ENCODE measurements around the gene NELFB. TPM values are rescaled to one million over a fixed set of nuclear protein-coding genes. Genes with fewer than 3 reads are reported as not detected.

Gene NELFB
- total RNA-seq, 1 experiment from 2014 or later: 71.7 TPM

DNA sequence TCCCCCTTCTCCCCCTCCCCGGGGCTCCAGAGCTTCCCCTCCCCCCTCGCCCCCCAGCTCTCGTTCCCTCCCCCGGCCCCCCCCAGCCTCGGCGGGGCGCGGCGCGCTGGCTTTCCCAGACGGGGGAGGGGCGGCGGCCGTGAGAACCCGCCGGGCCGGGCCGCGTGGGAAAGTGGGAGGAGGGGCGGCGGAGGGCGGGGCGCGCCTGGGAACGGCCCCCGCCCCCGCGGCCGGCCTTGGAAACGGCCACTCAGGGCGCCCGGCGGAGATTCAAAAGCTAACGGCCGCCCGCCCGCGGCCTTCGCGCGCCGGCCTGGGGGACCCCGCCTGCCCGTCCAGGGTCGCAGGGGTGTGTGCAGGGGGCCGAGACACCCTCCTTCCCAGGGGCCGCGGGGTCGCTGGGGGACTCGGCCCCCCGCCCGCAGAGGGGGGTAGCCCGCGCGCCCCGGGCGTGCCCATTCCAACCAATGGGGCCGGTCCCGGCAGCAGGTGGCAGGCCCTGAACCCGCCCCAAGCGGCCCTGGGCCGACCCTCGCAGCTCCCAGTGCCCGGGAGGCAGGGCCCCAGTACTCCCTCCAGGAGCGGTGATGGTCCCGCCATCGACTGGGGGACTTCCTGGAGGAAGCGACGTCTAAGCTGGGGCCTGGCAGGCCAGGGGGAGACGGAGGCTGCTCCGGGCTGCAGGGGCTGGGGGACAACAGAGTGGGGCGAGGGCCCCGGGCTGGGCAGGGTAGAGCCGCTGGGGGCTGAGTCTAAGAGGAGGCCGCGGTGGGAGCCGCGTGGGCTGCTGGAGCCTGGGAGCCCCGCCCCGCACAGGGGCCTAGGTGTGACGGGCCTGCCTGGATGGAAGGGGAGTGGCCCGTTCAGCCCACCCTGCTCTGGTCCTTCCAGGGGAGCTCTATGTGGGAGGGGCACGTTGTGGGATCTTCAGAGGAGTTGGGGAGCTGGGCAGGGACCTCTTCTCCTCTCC is 61.2 kb downstream of the NELFB start:
- no peak overlapping the region for H3K14ac ChIP-seq (ENCODE audit: insufficient read depth, low read length)
- H2BK15ac ChIP-seq (ENCODE audit: low read depth, low read length): no peak overlapping the region
- Mint-ChIP-seq H3K9me3 (no peaks in the 10 kb centered on the region; a peak in 1 of 5 replicates), H3K4me1 (peaks cover 6 to 11% of the 10 kb centered on the region in 2 experiments; a peak in 2 of 4 replicates), H3K4me3 (peak overlapping the region in 1 of 2 experiments; percentile 48; a peak in 1 of 5 replicates), H3K27me3 (ENCODE audit: low read depth) (peaks cover 3% of the 10 kb centered on the region; the same call in 1 of the 2 replicates), H3K36me3 (ENCODE audit: insufficient read depth in 1 of 3, low read depth in 3 of 3) (no peaks in the 10 kb centered on the region), H3K27ac (no peak overlapping the region; a peak in 1 of 7 replicates)
- WGBS (ENCODE audit: extremely low coverage, insufficient read length, low lambda C conversion rate): no CpG with 5 or more reads among the region's 83 CpGs
- no peak overlapping the region for H4K8ac ChIP-seq (replicated peaks; ENCODE audit: insufficient read length, low read depth, low read length)
- DNase-seq: peak; percentile 68
- no peak overlapping the region for H2AFZ ChIP-seq (ENCODE audit: low read length)
- no peak overlapping the region for H2BK20ac ChIP-seq (ENCODE audit: low read depth, low read length, poor library complexity, severe bottlenecking)
- TF ChIP-seq, protein P1, sequence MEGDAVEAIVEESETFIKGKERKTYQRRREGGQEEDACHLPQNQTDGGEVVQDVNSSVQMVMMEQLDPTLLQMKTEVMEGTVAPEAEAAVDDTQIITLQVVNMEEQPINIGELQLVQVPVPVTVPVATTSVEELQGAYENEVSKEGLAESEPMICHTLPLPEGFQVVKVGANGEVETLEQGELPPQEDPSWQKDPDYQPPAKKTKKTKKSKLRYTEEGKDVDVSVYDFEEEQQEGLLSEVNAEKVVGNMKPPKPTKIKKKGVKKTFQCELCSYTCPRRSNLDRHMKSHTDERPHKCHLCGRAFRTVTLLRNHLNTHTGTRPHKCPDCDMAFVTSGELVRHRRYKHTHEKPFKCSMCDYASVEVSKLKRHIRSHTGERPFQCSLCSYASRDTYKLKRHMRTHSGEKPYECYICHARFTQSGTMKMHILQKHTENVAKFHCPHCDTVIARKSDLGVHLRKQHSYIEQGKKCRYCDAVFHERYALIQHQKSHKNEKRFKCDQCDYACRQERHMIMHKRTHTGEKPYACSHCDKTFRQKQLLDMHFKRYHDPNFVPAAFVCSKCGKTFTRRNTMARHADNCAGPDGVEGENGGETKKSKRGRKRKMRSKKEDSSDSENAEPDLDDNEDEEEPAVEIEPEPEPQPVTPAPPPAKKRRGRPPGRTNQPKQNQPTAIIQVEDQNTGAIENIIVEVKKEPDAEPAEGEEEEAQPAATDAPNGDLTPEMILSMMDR (conservative IDR thresholded peaks at IDR 0.05): no peak
- H3T11ph ChIP-seq (ENCODE audit: low read length): no peak overlapping the region
- no peaks in the 10 kb centered on the region for H3K23me2 ChIP-seq (ENCODE audit: insufficient read length, low read depth, low read length, poor library complexity, severe bottlenecking)
- H2BK120ac ChIP-seq (ENCODE audit: low read depth, low read length, poor library complexity, severe bottlenecking): no peak overlapping the region
- no peak overlapping the region for H2AK5ac ChIP-seq (ENCODE audit: insufficient read length, low read length)
- no peak overlapping the region for H4K5ac ChIP-seq (ENCODE audit: insufficient read length, low read depth, low read length)
- no peaks in the 10 kb centered on the region for H3K79me1 ChIP-seq (ENCODE audit: insufficient read depth, low read depth, low read length, poor library complexity, severe bottlenecking)
- H2BK12ac ChIP-seq (ENCODE audit: insufficient read length, low read depth, low read length): no peak overlapping the region
- H3K27me3 ChIP-seq (ENCODE audit: insufficient read depth, low read length): no peaks in the 10 kb centered on the region
- H3K4me1 ChIP-seq (ENCODE audit: insufficient read depth, low read length): peaks cover 1% of the 10 kb centered on the region; the same call in 1 of the 2 replicates
- H3K23ac ChIP-seq (ENCODE audit: insufficient read length, low read depth, low read length): no peak overlapping the region
- H4K20me1 ChIP-seq (ENCODE audit: control insufficient read depth, insufficient read depth, insufficient read length): no peaks in the 10 kb centered on the region
- no peak overlapping the region for H3K56ac ChIP-seq (ENCODE audit: insufficient read length, low read depth, low read length)
- no peak overlapping the region for H3K9ac ChIP-seq (ENCODE audit: extremely low read depth, insufficient read length, low read length)
- H3K9me3 ChIP-seq (ENCODE audit: control insufficient read depth, low read depth, low read length): no peaks in the 10 kb centered on the region
- H2BK5ac ChIP-seq (ENCODE audit: insufficient read length, low read length): no peak overlapping the region
- no peaks in the 10 kb centered on the region for H3K79me2 ChIP-seq (ENCODE audit: insufficient read depth, low read length)
- no peak overlapping the region for H3K4me2 ChIP-seq (ENCODE audit: insufficient read depth, insufficient read length, low read length)
- no peak overlapping the region for H3K4ac ChIP-seq (ENCODE audit: low read depth, low read length)
- H4K91ac ChIP-seq (ENCODE audit: insufficient read length, low read depth, low read length): no peak overlapping the region
- H3K18ac ChIP-seq (ENCODE audit: insufficient read length, low read depth, low read length): no peak overlapping the region
- H3K27ac ChIP-seq (ENCODE audit: insufficient read length, low read depth, low read length): no peak overlapping the region

All from H9 (cell line).